ENCODE measurements around the gene HDAC5.
A peak's percentile ranks its signal among the peaks of the same experiment; 100 is the strongest.

Gene HDAC5

GRCh38 chr17:44118427-44119050 is 4.9 kb downstream of the HDAC5 start:
- H3K9ac ChIP-seq (ENCODE audit: low read depth, low read length, poor library complexity, severe bottlenecking), result peak overlapping the region; percentile 26

DNA sequence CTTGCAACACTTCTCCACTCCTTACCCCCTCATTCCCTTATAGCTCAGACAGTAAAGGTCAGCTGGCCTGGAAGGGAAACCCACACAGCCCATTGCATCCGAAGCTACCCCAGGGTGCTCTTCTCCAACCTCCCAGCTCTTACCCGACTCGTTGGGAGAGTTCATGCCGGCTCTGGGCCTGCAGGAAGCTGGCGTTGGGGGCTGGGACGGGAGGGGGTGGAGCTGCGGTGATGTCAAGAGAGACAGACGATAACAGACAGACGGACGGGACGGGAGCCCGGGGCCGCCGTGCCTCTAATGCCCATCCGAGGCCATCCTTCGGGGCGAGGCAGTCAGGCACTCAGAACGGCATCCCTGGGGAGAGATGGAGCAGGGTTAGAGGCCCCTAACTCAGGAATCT is 6.1 kb downstream of the HDAC5 start:
- no peak for TF ChIP-seq EZH2phosphoT487 (IDR thresholded peaks at IDR 0.05; ENCODE audit: borderline replicate concordance)
- TF ChIP-seq CTCF (conservative IDR thresholded peaks at IDR 0.05; ENCODE audit: low read length), result no peak
- peaks cover 60% of the 10 kb centered on the region for H3K4me1 ChIP-seq (ENCODE audit: insufficient read depth, low read length, poor library complexity, severe bottlenecking)
- no peaks in the 10 kb centered on the region for H3K9me2 ChIP-seq (replicated peaks; ENCODE audit: low read depth, low read length)
- H3K4me3 ChIP-seq (ENCODE audit: low read length, poor library complexity, severe bottlenecking), result no peak overlapping the region
- H3F3A ChIP-seq (ENCODE audit: low read depth), result no peaks in the 10 kb centered on the region
- peaks cover 75% of the 10 kb centered on the region for H3K79me2 ChIP-seq (ENCODE audit: insufficient read depth, low read length)
- H3K4me2 ChIP-seq (ENCODE audit: low read depth, low read length, poor library complexity, severe bottlenecking), result no peak overlapping the region
- no peak overlapping the region for H3K9ac ChIP-seq (ENCODE audit: low read depth, low read length, poor library complexity, severe bottlenecking)
- peaks cover 29% of the 10 kb centered on the region for H4K20me1 ChIP-seq (ENCODE audit: insufficient read depth, low read length, poor library complexity, severe bottlenecking)
- no peak overlapping the region for H2AFZ ChIP-seq (ENCODE audit: low read length)
- no peaks in the 10 kb centered on the region for H3K27me3 ChIP-seq (ENCODE audit: insufficient read depth, low read length, poor library complexity, severe bottlenecking)
- no peaks in the 10 kb centered on the region for H3K36me3 ChIP-seq (ENCODE audit: insufficient read depth, low read length)
- H3K9me3 ChIP-seq (ENCODE audit: insufficient read depth, low read depth, low read length), result no peaks in the 10 kb centered on the region

More at GRCh38 chr17:44118427-44119050, 4.9 kb downstream of the HDAC5 start:
- Histone ChIP-seq H3K4me2 (ENCODE audit: low read depth, low read length, poor library complexity, severe bottlenecking) (peak overlapping the region; percentile 48), H3K4me3 (ENCODE audit: low read length, poor library complexity, severe bottlenecking) (no peak overlapping the region), H3K9me3 (ENCODE audit: insufficient read depth, low read depth, low read length) (no peaks in the 10 kb centered on the region), H2AFZ (ENCODE audit: low read length) (no peak overlapping the region), H3K79me2 (ENCODE audit: insufficient read depth, low read length) (peaks cover 74% of the 10 kb centered on the region), H4K20me1 (ENCODE audit: insufficient read depth, low read length, poor library complexity, severe bottlenecking) (peaks cover 36% of the 10 kb centered on the region), H3K27me3 (ENCODE audit: insufficient read depth, low read length, poor library complexity, severe bottlenecking) (no peaks in the 10 kb centered on the region), H3F3A (ENCODE audit: low read depth) (no peaks in the 10 kb centered on the region), H3K9me2 (replicated peaks; ENCODE audit: low read depth, low read length) (no peaks in the 10 kb centered on the region), H3K36me3 (ENCODE audit: insufficient read depth, low read length) (no peaks in the 10 kb centered on the region), H3K4me1 (ENCODE audit: insufficient read depth, low read length, poor library complexity, severe bottlenecking) (peaks cover 54% of the 10 kb centered on the region)
- no peak for TF ChIP-seq EZH2phosphoT487 (IDR thresholded peaks at IDR 0.05; ENCODE audit: borderline replicate concordance)
- no peak for TF ChIP-seq CTCF (conservative IDR thresholded peaks at IDR 0.05; ENCODE audit: low read length)

GRCh38 chr17:44115585-44116415 is 7.6 kb downstream of the HDAC5 start:
- TF ChIP-seq EZH2phosphoT487 (IDR thresholded peaks at IDR 0.05; ENCODE audit: borderline replicate concordance) (no peak), CTCF (conservative IDR thresholded peaks at IDR 0.05; ENCODE audit: low read length) (peak; percentile 81)
- Histone ChIP-seq H3K9me3 (ENCODE audit: insufficient read depth, low read depth, low read length) (no peaks in the 10 kb centered on the region), H2AFZ (ENCODE audit: low read length) (no peak overlapping the region), H3K9ac (ENCODE audit: low read depth, low read length, poor library complexity, severe bottlenecking) (peak overlapping the region; percentile 42), H4K20me1 (ENCODE audit: insufficient read depth, low read length, poor library complexity, severe bottlenecking) (peaks cover 18% of the 10 kb centered on the region), H3K4me2 (ENCODE audit: low read depth, low read length, poor library complexity, severe bottlenecking) (no peak overlapping the region), H3K4me1 (ENCODE audit: insufficient read depth, low read length, poor library complexity, severe bottlenecking) (peaks cover 60% of the 10 kb centered on the region), H3F3A (ENCODE audit: low read depth) (no peaks in the 10 kb centered on the region), H3K27me3 (ENCODE audit: insufficient read depth, low read length, poor library complexity, severe bottlenecking) (no peaks in the 10 kb centered on the region), H3K4me3 (ENCODE audit: low read length, poor library complexity, severe bottlenecking) (no peak overlapping the region), H3K79me2 (ENCODE audit: insufficient read depth, low read length) (peaks cover 70% of the 10 kb centered on the region), H3K36me3 (ENCODE audit: insufficient read depth, low read length) (no peaks in the 10 kb centered on the region), H3K9me2 (replicated peaks; ENCODE audit: low read depth, low read length) (no peaks in the 10 kb centered on the region)

Data from Loucy (cell line).